Inferior parietal cortex (tissue), 1 donor: ENCODE data around the gene USP40.
A peak's percentile ranks its signal among the peaks of the same experiment; 100 is the strongest.
"Not testable (repeated sequence)": the region's sequence is repeated elsewhere in the genome, so short reads cannot be mapped to it uniquely, and the experiment has no call there.

ENCODE experiments used
- DNase-seq: peaks from one replicate; pipeline ENCODE4 v3.0.0-alpha.2; 2016; ENCODE audit errors: extremely low spot score

The USP40 gene

GRCh38 chr2:233566141-233566956 is at the start of gene USP40:
Gene USP40, minus strand, starts transcription at chr2:233566782. Its CDS starts 1,228 bp downstream, at chr2:233565554.
- DNase-seq, result peak; percentile 83

GRCh38 chr2:233611284-233611683 is 44.7 kb upstream of the USP40 start:
- DNase-seq, result no peak

GRCh38 chr2:233605680-233606079 is 39.1 kb upstream of the USP40 start:
- no peak for DNase-seq

- no peak for DNase-seq
Observed at GRCh38 chr2:233604826-233605225, 38.2 kb upstream of the USP40 start.

GRCh38 chr2:233603520-233603919 is 36.9 kb upstream of the USP40 start:
- no peak for DNase-seq

- no peak for DNase-seq
Observed at GRCh38 chr2:233602076-233602475, 35.5 kb upstream of the USP40 start.

GRCh38 chr2:233600386-233600785 is 33.8 kb upstream of the USP40 start:
- DNase-seq, result no peak

GRCh38 chr2:233598952-233599351 is 32.4 kb upstream of the USP40 start:
- no peak for DNase-seq

- no peak for DNase-seq
Observed at GRCh38 chr2:233597522-233597921, 30.9 kb upstream of the USP40 start.

GRCh38 chr2:233593201-233593600 is 26.6 kb upstream of the USP40 start:
- no peak for DNase-seq

GRCh38 chr2:233592706-233593105 is 26.1 kb upstream of the USP40 start:
- not testable (repeated sequence) for DNase-seq

GRCh38 chr2:233588400-233588799 is 21.8 kb upstream of the USP40 start:
- DNase-seq, result no peak

- DNase-seq, result no peak
Observed at GRCh38 chr2:233584210-233584609, 17.6 kb upstream of the USP40 start.

GRCh38 chr2:233583217-233583965 is 16.8 kb upstream of the USP40 start:
- not testable (repeated sequence) for DNase-seq

- DNase-seq, result not testable (repeated sequence)
Observed at GRCh38 chr2:233577341-233577740, 10.8 kb upstream of the USP40 start.

- no peak for DNase-seq
Observed at GRCh38 chr2:233572468-233572867, 5.9 kb upstream of the USP40 start.

- DNase-seq, result no peak
Observed at GRCh38 chr2:233571462-233571861, 4.9 kb upstream of the USP40 start.

GRCh38 chr2:233571001-233571400 is 4.4 kb upstream of the USP40 start:
- no peak for DNase-seq

- DNase-seq, result no peak
Observed at GRCh38 chr2:233565685-233566140, 869 bp downstream of the USP40 start.

GRCh38 chr2:233563663-233564430 is 2.7 kb downstream of the USP40 start:
- no peak for DNase-seq

- DNase-seq, result no peak
Observed at GRCh38 chr2:233556881-233557736, 9.5 kb downstream of the USP40 start.
